Superior temporal gyrus (tissue), 1 donor: Measurements from ENCODE around the gene PPP4R2.
A peak's percentile ranks its signal among the peaks of the same experiment; 100 is the strongest.

Source experiments
- DNase-seq: peaks from one replicate; pipeline ENCODE4 v3.0.0-alpha.2; 2016; ENCODE audit errors: extremely low spot score

Gene PPP4R2

GRCh38 chr3:72996473-72997333 lies at the start of gene PPP4R2:
TSS of gene PPP4R2 (plus strand) at chr3:72996811. CDS start at chr3:72997038, 227 bp downstream.
- peak; percentile 90 for DNase-seq

DNA sequence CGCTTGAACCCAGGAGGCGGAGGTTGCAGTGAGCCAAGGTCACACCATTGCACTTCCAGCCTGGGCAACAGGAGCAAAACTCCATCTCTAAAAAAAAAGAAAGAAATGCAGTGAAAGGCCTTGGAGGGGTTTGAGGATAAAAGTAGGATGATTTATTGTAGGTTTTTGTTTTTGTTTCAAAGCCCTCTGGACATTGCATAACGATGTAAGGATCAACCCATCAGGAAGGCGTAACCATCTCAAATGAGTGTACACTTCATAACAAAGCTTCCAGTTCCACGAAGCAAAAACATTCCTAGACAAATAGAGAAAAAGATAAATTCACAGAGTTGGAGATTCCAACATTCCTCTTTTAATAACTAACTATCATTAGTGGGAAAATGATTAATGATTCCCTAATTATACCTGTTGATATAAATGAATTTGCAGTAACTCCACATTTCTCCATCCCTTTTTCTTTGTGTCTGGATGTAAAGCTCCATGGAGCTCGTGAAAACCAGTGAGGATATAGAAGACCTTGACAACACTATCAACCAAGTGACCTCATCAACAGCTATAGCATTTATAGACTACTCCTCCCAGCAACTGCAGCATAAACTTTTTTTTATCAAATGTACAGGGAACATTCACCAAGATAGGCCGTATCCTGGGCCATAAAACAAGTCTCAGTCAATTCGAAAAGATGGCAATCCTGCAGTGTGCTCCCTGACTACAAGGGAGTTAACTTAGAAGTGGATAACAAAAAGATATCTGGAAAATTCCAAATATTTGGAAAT lies 48.7 kb upstream of the PPP4R2 start:
- no peak for DNase-seq

DNA sequence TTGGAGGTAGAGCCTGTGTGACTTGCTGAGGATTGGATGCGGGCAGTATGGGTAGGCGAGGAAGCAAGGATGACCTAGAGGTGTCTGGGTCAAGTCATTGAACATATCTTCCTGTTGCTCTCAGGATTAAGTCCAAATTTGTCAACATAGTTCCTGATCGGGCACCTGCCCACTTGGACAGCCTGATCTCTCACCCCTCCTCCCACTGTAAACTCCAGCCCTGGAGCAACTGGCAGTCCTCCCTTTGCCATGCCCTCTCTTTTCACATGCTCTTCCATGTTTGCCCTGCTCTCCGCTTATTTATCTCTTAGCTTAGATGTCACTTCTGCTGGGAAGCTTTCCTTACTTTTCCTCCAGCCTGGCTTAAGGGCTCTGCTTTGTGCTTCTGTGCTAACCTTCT lies 47.6 kb upstream of the PPP4R2 start:
- DNase-seq: no peak

GRCh38 chr3:72950372-72950771 lies 46.2 kb upstream of the PPP4R2 start:
- DNase-seq: no peak

DNA sequence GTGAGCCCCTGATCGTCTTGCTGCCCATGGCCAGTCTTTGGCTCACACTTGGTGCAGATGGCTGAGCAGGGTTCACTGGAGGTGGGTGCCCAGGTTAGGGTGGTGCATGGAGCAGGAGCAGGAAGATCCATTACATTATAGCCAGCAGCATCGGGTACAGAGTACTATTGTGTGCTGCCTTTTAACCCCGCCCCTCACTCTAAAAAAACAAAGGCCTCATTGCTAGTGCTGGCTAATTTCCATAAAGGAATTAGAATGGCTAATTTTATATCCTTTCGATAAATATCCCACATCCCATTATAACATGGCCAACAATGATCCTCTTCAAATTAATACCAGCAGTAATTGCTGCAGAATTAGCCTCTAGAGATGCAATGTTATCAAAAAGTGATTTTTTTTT lies 45.8 kb upstream of the PPP4R2 start:
- peak; percentile 84 for DNase-seq

GRCh38 chr3:72951259-72951722 lies 45.3 kb upstream of the PPP4R2 start:
- no peak for DNase-seq

GRCh38 chr3:72953325-72953956 lies 43.2 kb upstream of the PPP4R2 start:
- no peak for DNase-seq

DNA sequence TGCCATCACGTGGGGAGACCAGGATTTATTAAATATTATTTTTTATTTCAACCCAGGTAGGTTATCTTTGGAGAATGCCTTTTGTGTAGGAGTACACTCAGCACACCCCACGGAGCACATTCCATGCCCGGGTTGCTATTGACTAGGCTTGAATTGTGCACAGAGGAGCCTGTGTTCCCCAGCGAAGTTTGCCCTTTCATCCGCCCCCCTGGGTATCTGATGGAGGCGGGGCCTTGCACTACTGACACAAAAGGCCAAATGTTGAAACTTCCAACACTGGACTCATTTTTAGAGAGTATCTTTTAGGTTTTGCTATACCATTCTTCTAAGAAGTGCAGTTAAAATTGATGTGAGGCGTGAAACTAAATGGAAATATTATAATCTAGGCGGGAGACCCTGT lies 39.3 kb upstream of the PPP4R2 start:
- peak; percentile 92 for DNase-seq

DNA sequence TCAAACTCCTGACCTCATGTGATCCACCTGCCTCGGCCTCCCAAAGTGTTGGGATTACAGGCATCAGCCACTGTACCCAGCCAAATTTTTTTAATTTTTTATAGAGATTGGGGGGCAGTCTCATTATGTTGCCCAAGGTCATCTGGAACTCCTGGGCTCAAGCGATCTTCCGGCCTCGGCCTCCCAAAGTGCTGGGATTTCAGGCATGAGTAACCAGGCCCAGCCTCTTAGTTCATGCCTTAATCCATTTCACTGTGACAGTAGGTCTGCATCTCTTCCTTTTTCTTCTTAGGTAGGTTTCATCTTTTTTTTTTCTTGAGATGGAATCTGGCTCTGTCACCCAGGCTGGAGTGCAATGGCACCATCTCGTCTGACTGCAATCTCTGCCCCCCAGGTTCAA lies 37.3 kb upstream of the PPP4R2 start:
- no peak for DNase-seq

GRCh38 chr3:72960812-72961518 lies 35.6 kb upstream of the PPP4R2 start:
- DNase-seq: peak; percentile 69

DNA sequence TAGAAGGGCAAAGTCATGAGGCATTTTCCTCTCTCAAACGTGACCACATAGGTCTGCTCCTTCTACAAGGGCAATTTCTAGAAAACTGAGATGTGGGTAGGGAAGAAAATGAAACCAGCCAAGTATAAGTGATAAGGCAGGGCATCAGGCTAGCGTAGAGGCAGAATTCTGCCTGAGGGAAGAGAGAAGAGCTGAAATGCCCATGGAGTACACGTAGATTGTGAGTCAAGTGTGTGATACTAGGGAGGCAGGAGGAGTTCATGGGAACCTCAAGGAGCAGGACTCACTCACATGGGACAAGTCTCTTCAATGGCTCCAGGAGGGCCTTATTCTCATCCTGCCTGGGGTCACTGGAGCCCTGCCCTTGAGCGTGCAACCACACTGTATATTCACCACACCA lies 34.9 kb upstream of the PPP4R2 start:
- DNase-seq: no peak

DNA sequence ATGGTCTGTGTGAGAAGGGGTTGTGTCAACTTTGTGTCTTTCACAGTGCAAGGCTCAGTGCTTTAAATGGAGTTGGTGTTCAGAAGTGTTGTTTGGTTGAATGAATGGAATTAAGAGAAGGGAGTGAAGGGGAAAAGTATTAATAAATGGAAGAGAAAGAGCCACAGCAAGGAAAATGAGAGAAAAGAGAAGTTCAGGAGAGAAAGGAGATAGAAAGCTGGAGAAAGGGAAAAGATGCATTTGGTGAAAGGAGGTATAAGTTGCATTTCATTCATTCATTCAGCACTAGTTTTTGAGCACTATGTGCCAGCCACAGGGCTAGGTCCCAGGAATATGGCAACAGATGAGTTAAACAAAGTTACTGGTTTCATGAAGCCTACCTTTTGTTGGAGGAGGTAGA lies 34.3 kb upstream of the PPP4R2 start:
- DNase-seq: no peak

DNA sequence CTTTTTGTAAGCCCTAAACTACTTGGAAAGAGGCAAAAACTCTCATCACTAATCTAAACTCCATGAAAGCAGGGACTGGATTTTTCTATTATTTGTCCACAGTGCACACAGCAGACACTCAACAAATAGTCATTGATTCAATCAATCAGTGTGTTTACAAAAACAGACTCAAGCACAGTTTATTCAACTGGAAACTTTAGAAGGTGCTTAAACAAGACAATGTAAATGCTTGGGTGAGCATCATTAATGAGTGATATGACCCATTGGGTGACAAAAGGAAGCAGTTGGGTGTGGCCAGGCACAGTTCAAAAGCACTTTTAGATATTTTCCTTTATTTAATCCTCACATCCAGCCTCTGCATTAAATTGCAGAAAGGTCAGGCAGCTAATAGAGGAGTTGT lies 32.0 kb upstream of the PPP4R2 start:
- DNase-seq: no peak

DNA sequence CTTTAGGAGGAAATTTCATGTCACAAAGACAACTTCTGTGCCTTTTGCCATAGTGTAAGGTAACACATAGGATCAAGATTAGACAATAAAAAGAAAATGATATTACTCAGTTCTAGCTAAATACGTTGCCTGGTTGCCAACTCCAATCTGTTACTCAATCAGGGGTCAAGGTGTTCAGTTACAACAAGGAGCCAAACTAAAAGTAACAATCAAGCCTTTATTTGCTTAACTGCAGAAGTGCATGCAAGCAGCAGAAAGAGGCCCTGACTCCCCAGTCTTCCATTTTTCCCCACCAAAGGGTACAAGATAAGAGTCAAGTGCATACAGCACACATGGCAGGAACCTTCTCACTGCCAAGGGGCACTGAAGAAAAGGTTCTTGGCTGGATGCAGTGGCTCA lies 28.3 kb upstream of the PPP4R2 start:
- DNase-seq: no peak

DNA sequence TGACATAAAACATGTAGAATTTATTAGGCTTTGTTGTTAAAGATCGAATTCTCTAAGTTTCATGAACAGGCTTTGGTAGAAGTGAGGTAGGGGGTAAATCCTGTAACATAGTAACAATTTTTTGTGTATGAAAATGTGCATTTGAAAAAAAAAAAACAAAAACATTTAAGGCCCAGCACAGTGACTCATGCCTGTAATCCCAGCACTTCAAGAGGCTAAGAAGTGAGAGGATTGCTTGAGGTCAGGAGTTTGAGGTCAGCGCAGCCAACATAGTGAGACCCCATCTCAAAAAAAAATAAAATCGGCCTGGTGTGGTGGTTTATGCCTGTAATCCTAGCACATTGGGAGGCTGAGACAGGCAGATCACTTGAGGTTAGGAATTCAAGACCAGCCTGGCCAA lies 26.8 kb upstream of the PPP4R2 start:
- DNase-seq: no peak

GRCh38 chr3:72970942-72971341 lies 25.7 kb upstream of the PPP4R2 start:
- DNase-seq: no peak

GRCh38 chr3:72972706-72973030 lies 23.9 kb upstream of the PPP4R2 start:
- no peak for DNase-seq

DNA sequence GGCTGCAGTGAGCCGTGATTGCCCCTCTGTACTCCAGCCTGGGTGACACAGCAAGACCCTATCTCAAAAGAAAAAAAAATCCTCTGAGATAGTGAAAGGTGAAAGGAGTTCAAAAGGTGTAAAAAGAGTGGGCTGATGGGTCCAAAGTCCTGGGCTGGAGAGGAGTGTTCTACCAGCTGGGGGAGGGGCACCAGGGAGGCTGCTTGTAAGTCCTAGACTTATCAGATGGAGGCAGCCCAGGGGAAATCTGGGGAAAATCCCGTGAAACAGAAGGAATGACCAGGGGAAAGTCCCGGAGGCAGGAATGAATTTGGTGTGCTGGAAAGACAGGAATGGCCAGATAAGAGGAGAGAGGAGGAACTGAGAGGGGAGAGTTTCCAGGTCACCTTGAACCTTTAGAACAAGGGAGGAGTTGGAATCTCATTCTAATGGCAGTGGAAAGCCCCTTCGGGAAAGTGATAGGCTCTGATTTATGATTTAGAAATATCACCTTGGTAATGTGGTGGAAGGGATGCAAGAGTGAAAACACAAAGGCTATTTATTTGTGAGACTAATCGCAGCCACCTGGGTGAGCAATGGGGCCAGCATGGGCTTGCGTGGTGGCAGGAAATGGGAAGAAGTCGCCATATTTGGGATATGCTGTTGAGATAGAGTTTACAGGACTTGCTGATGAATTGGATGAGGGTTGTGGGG lies 23.4 kb upstream of the PPP4R2 start:
- no peak for DNase-seq

DNA sequence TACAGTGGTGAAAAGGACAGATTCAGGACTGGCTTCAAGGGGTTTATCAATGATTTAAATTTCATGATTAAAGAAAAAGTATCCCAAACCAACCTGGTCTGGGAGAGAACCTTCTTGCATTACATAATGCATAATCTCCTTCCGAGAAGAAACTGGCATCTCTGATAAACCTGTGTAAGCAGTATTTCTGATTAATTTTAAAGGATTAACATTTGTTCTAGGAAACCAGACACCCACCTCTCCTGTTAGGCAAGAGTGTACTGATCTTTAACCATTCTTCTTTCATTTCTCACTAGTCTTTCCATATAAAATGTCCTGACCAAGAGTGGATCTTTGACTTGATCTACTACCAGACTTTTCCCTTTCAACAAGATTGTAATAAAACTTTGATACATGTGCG lies 22.8 kb upstream of the PPP4R2 start:
- DNase-seq: no peak

- no peak for DNase-seq
Observed at GRCh38 chr3:72974956-72975355, 21.7 kb upstream of the PPP4R2 start.

DNA sequence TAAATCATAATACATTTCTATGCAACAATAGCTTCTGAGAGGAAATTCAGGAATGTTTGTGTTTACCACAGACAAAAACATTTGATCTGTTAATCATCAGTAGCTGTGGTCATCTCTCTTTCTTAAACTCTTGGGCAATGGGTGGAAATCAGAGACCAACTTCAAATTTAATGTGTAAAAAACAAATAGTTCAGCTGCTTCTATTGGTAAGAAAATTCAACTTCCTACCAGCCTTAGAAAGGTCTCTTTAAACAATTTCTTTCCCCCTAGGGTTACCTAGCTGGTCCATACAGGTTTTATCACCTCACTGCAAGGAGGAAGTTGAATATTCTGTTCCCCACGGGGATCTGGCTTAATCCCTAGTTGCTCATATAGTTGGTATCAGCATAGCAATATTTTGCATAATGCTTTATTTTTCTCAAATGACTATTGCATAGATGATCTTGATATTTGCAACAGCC lies 20.3 kb upstream of the PPP4R2 start:
- DNase-seq: no peak
